ENCODE results near the gene KCND1.

DNA sequence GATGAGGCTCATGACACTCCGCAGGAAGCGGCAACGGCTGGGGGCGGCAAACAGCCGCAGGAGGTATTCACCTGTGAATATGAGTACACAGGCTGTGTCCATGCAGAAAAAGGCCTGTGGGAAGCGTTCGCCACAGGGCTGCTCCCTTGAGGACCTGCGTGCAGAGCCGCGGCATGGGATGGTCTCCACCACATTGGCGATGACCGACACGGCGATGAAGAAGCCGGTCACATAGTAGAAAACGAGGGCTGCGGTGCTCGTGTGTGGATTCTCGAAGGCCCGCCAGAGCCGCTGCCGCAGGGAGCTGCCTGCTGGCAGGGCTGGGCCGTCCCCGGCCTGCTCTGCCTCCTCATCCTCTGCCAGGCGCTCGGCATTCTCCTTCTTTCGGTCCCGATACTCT is 2.2 kb downstream of the KCND1 start:
- TF ChIP-seq, protein P1, sequence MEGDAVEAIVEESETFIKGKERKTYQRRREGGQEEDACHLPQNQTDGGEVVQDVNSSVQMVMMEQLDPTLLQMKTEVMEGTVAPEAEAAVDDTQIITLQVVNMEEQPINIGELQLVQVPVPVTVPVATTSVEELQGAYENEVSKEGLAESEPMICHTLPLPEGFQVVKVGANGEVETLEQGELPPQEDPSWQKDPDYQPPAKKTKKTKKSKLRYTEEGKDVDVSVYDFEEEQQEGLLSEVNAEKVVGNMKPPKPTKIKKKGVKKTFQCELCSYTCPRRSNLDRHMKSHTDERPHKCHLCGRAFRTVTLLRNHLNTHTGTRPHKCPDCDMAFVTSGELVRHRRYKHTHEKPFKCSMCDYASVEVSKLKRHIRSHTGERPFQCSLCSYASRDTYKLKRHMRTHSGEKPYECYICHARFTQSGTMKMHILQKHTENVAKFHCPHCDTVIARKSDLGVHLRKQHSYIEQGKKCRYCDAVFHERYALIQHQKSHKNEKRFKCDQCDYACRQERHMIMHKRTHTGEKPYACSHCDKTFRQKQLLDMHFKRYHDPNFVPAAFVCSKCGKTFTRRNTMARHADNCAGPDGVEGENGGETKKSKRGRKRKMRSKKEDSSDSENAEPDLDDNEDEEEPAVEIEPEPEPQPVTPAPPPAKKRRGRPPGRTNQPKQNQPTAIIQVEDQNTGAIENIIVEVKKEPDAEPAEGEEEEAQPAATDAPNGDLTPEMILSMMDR (IDR thresholded peaks at IDR 0.05; ENCODE audit: poor library complexity, severe bottlenecking) = no peak
- TF ChIP-seq EP300 (conservative IDR thresholded peaks at IDR 0.05; ENCODE audit: poor library complexity, severe bottlenecking) = no peak
